Spleen (tissue), 7 donors: ENCODE results near the gene ZNF536.

Experiments
- POLR2A ChIP-seq, 3 donors: fragments of 450-650 bp; IDR thresholded peaks; one replicate each; pipeline ENCODE4 v1.5.1; 2017; ENCODE audit warnings: antibody characterized with exemption in 3 of 3, mild to moderate bottlenecking in 1 of 3
- POLR2AphosphoS5 ChIP-seq, 3 donors: sonication (generic); formaldehyde crosslinking; IDR thresholded peaks; one replicate each; pipeline ENCODE4 v1.5.1; 2017; ENCODE audit warnings: antibody characterized with exemption in 3 of 3
- TF ChIP-seq, protein P1 (sequence below), 11 experiments: fragments of 200-600 bp in 7 of 11; fragments of 450-650 bp in 4 of 11; sonication (generic) in 4 of 11; IDR thresholded peaks in 8 of 11; conservative IDR thresholded peaks in 3 of 11; 1 replicate in 7 of 11; 2 replicates in 4 of 11; pipeline versions ENCODE4 v1.4.0 to v1.8.0; 2016 to 2021; ENCODE audit warnings: antibody characterized with exemption in 11 of 11, inconsistent platforms in 4 of 11, mild to moderate bottlenecking in 1 of 11
- donor health status: DM: no; HTN: no; CAD: no; lungs with moderate emphysema.
- donor health status: DM: no; HTN: no; CAD: no.
- donor health status: DM: no; HTN: no; CAD: no.

DNA sequence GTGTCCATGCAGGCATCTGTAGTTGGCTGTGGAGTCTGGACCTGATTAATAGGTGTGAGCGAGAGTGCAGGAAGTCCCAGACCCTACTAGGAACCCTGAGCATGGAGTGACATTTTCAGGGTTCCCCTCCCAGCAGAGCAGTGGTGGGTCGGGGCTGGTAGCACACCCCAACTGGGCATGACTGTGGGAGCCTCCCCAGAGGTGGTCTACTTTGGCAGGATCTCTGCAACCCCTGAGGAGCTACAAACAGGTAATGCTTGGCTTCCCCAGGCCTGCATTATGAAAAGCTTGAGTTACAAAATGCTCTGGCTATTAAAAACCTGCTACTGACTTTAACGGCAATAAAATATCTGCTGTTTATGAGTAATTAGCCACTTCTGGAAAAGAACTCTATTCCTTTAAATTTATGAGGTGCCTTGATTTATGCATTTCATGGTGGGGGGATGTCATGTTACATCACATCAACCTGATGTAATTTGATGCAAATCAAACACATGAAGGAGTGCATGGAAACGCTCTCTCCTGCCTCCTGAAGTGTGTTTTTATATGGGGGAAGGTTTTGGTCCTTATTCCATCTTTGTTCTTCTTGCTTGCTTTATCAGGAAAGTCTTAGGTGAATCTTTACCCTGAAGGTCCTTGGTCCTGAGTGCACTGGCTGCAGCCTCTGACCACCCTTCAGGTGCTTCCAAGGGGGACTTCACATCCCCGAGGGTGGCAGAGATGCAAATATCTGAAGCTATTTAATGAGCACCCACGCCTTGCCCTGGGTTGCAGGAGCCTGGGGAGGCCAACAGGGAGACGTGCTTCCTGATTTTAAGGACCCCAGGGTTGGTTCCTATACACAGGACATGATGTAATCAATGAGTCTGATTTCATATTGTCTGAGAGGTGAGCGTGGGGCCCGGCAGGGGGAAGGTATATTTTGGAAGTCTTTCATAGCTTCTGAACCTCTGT lies 54.0 kb downstream of the ZNF536 start:
- TF ChIP-seq, protein P1, sequence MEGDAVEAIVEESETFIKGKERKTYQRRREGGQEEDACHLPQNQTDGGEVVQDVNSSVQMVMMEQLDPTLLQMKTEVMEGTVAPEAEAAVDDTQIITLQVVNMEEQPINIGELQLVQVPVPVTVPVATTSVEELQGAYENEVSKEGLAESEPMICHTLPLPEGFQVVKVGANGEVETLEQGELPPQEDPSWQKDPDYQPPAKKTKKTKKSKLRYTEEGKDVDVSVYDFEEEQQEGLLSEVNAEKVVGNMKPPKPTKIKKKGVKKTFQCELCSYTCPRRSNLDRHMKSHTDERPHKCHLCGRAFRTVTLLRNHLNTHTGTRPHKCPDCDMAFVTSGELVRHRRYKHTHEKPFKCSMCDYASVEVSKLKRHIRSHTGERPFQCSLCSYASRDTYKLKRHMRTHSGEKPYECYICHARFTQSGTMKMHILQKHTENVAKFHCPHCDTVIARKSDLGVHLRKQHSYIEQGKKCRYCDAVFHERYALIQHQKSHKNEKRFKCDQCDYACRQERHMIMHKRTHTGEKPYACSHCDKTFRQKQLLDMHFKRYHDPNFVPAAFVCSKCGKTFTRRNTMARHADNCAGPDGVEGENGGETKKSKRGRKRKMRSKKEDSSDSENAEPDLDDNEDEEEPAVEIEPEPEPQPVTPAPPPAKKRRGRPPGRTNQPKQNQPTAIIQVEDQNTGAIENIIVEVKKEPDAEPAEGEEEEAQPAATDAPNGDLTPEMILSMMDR (IDR thresholded peaks at IDR 0.05 in 8 of 11, conservative IDR thresholded peaks at IDR 0.05 in 3 of 11) = no peak
- TF ChIP-seq POLR2A (IDR thresholded peaks at IDR 0.05) = no peak
- no peak for TF ChIP-seq POLR2AphosphoS5 (IDR thresholded peaks at IDR 0.05)
